HEK293 (cell line): ENCODE measurements around the gene RGS6.

Experiments used
- CTCF ChIA-PET: fragments of 350-600 bp; formaldehyde crosslinking; extraction: SDS; loops from one replicate; lab custom pipeline; 2021; ENCODE audit warnings: antibody characterized with exemption; lab: Yijun Ruan, JAX
- POLR2A ChIA-PET: fragments of 300-600 bp; formaldehyde crosslinking; extraction: SDS; loops from one replicate; lab custom pipeline; 2020; ENCODE audit warnings: antibody characterized with exemption, inconsistent platforms; lab: Yijun Ruan, JAX
- H3K27ac ChIP-seq: fragments of 200-500 bp; sonication (Bioruptor generic); 2 replicates; pipeline ENCODE4 v1.5.1; 2014; ENCODE audit warnings: low read depth, low read length, control low read depth, inconsistent platforms; ENCODE audit errors: extremely low read depth
- H3K36me3 ChIP-seq, 2 experiments: fragments of 200-500 bp in 1 of 2; sonication (Bioruptor generic) in 1 of 2; 1 replicate in 1 of 2; 2 replicates in 1 of 2; pipeline ENCODE4 v1.5.1; 2014 to 2017; ENCODE audit warnings: inconsistent platforms in 2 of 2, low read length in 2 of 2; ENCODE audit not compliant: control insufficient read depth in 2 of 2, insufficient read depth in 1 of 2
- H3K4me1 ChIP-seq: fragments of 200-500 bp; sonication (Bioruptor generic); 2 replicates; pipeline ENCODE4 v1.5.1; 2014; ENCODE audit warnings: mild to moderate bottlenecking, low read length, inconsistent platforms; ENCODE audit not compliant: control insufficient read depth, insufficient read depth
- H3K4me3 ChIP-seq: 2 replicates; pipeline ENCODE4 v1.5.1; 2011; ENCODE audit warnings: low read depth, mild to moderate bottlenecking, control low read depth, low read length, moderate library complexity
- H3K9me3 ChIP-seq: fragments of 200-500 bp; sonication (Bioruptor generic); 2 replicates; pipeline ENCODE4 v1.5.1; 2014; ENCODE audit warnings: low read depth, low read length, inconsistent platforms; ENCODE audit not compliant: control insufficient read depth, insufficient read depth
- ELK4 ChIP-seq: IDR thresholded peaks from 2 replicates; pipeline ENCODE4 v1.6.1; 2011; ENCODE audit warnings: mild to moderate bottlenecking, low read depth, low read length, borderline replicate concordance
- GLI2 ChIP-seq: fragments of 450-650 bp; formaldehyde crosslinking; IDR thresholded peaks from 2 replicates; pipeline ENCODE4; 2017; ENCODE audit warnings: missing biosample characterization, missing genetic modification characterization, low read depth, borderline replicate concordance
- KLF17 ChIP-seq: fragments of 450-650 bp; formaldehyde crosslinking; IDR thresholded peaks from 2 replicates; pipeline ENCODE4 v1.5.1; 2016; ENCODE audit warnings: missing biosample characterization, missing genetic modification characterization
- KLF9 ChIP-seq: fragments of 450-650 bp; formaldehyde crosslinking; IDR thresholded peaks from 2 replicates; pipeline ENCODE4 v1.5.1; 2016; ENCODE audit warnings: missing biosample characterization, missing genetic modification characterization, low read depth
- MEIS1 ChIP-seq: sonication (generic); formaldehyde crosslinking; IDR thresholded peaks from 2 replicates; pipeline ENCODE4 v1.8.1; 2022; ENCODE audit warnings: missing genetic modification reagents, mild to moderate bottlenecking, borderline replicate concordance
- SCRT2 ChIP-seq: fragments of 450-650 bp; formaldehyde crosslinking; IDR thresholded peaks from 2 replicates; pipeline ENCODE4 v1.5.1; 2016; ENCODE audit warnings: missing biosample characterization, missing genetic modification characterization
- YY1 ChIP-seq: fragments of 450-650 bp; formaldehyde crosslinking; IDR thresholded peaks from 2 replicates; pipeline ENCODE4 v1.5.1; 2018; ENCODE audit warnings: missing biosample characterization, missing genetic modification characterization
- ZBTB48 ChIP-seq: fragments of 450-650 bp; formaldehyde crosslinking; IDR thresholded peaks from 2 replicates; pipeline ENCODE4 v1.5.1; 2016; ENCODE audit warnings: missing biosample characterization, missing genetic modification characterization
- ZNF138 ChIP-seq: fragments of 450-650 bp; formaldehyde crosslinking; IDR thresholded peaks from 2 replicates; pipeline ENCODE4 v1.5.1; 2016; ENCODE audit warnings: missing biosample characterization, missing genetic modification characterization, borderline replicate concordance
- ZNF274 ChIP-seq, 2 experiments: fragments of 200-500 bp in 1 of 2; fragments of 450-650 bp in 1 of 2; sonication (Bioruptor generic) in 1 of 2; formaldehyde crosslinking in 1 of 2; IDR thresholded peaks; 2 replicates each; pipeline versions ENCODE4 v1.5.1 to v1.6.1; 2014 to 2016; ENCODE audit warnings: borderline replicate concordance in 1 of 2, inconsistent platforms in 1 of 2, low read length in 1 of 2, missing biosample characterization in 1 of 2, missing genetic modification characterization in 1 of 2
- ZNF449 ChIP-seq: fragments of 450-650 bp; formaldehyde crosslinking; IDR thresholded peaks from 2 replicates; pipeline ENCODE4 v1.5.1; 2017; ENCODE audit warnings: missing biosample characterization, mild to moderate bottlenecking, missing genetic modification characterization, moderate library complexity
- ZNF48 ChIP-seq: fragments of 450-650 bp; formaldehyde crosslinking; IDR thresholded peaks from 2 replicates; pipeline ENCODE4 v1.5.1; 2016; ENCODE audit warnings: missing biosample characterization, missing genetic modification characterization
- ZNF518A ChIP-seq: fragments of 450-650 bp; formaldehyde crosslinking; conservative IDR thresholded peaks from 2 replicates; pipeline ENCODE4 v1.5.1; 2016; ENCODE audit warnings: low read depth, missing biosample characterization, missing genetic modification characterization
- ZNF544 ChIP-seq: fragments of 450-650 bp; formaldehyde crosslinking; IDR thresholded peaks from 2 replicates; pipeline ENCODE4 v1.5.0; 2017; ENCODE audit warnings: missing biosample characterization, missing genetic modification characterization
- ZNF645 ChIP-seq: fragments of 450-650 bp; formaldehyde crosslinking; IDR thresholded peaks from 2 replicates; pipeline ENCODE4; 2016; ENCODE audit warnings: missing biosample characterization, missing genetic modification characterization
- TF ChIP-seq, protein P1 (sequence below): fragments of 450-650 bp; formaldehyde crosslinking; IDR thresholded peaks from 2 replicates; pipeline ENCODE4 v1.5.1; 2016; ENCODE audit warnings: missing biosample characterization, missing genetic modification characterization, borderline replicate concordance
- TF ChIP-seq, protein P2 (sequence below): fragments of 450-650 bp; formaldehyde crosslinking; IDR thresholded peaks from 2 replicates; pipeline ENCODE4 v1.5.1; 2016; ENCODE audit warnings: missing biosample characterization, missing genetic modification characterization

RGS6 gene

GRCh38 chr14:72603639-72604038, 671.4 kb downstream of the RGS6 start:
- TF ChIP-seq ZNF645 (tag by site-specific recombination) = no peak
- no peak for TF ChIP-seq KLF17 (tag by site-specific recombination)
- TF ChIP-seq ZNF274 (IDR thresholded peaks at IDR 0.05; ENCODE audit: low read length) = no peak
- no peak for TF ChIP-seq ZNF274 (tag by site-specific recombination; IDR thresholded peaks at IDR 0.05; ENCODE audit: borderline replicate concordance)
- TF ChIP-seq ZNF138 (tag by site-specific recombination) = no peak
- no peak for TF ChIP-seq MEIS1 (CRISPR knock-in tag)
- TF ChIP-seq, protein P1, sequence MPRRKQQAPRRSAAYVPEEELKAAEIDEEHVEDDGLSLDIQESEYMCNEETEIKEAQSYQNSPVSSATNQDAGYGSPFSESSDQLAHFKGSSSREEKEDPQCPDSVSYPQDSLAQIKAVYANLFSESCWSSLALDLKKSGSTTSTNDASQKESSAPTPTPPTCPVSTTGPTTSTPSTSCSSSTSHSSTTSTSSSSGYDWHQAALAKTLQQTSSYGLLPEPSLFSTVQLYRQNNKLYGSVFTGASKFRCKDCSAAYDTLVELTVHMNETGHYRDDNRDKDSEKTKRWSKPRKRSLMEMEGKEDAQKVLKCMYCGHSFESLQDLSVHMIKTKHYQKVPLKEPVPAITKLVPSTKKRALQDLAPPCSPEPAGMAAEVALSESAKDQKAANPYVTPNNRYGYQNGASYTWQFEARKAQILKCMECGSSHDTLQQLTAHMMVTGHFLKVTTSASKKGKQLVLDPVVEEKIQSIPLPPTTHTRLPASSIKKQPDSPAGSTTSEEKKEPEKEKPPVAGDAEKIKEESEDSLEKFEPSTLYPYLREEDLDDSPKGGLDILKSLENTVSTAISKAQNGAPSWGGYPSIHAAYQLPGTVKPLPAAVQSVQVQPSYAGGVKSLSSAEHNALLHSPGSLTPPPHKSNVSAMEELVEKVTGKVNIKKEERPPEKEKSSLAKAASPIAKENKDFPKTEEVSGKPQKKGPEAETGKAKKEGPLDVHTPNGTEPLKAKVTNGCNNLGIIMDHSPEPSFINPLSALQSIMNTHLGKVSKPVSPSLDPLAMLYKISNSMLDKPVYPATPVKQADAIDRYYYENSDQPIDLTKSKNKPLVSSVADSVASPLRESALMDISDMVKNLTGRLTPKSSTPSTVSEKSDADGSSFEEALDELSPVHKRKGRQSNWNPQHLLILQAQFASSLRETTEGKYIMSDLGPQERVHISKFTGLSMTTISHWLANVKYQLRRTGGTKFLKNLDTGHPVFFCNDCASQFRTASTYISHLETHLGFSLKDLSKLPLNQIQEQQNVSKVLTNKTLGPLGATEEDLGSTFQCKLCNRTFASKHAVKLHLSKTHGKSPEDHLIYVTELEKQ (tag by site-specific recombination) = no peak
- no peak for TF ChIP-seq ELK4
- no peak for TF ChIP-seq KLF9 (tag by site-specific recombination)
- no peak for TF ChIP-seq ZNF544 (tag by site-specific recombination)
- TF ChIP-seq ZNF518A (tag by site-specific recombination) = no peak
- TF ChIP-seq SCRT2 = no peak
- CTCF ChIA-PET = no interaction called here

DNA sequence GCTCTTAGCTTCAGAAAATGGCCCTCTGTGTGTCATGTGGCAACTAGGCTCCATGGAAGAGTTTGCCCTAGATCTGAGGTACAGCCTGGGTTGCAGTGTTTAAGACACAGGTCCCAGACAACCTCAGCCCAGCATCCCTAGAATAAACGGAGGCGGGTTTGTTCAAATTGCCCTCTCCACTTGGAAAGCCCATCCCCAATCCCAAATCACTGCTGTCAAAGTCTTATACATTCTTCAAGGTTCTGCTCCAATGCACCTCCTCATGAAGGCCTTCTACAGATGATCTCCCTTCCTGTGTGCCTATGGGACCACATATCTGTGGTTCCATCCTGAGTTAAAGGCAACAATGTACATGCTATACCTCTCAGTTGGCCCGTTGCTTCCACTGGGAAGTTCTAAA, 671.9 kb downstream of the RGS6 start:
- CTCF ChIA-PET = no interaction called here
- Histone ChIP-seq H3K4me1 (no peaks in the 10 kb centered on the region), H3K4me3 (no peak overlapping the region), H3K9me3 (no peaks in the 10 kb centered on the region), H3K36me3 (no peaks in the 10 kb centered on the region), H3K27ac (no peak overlapping the region)
- no peak for TF ChIP-seq GLI2 (tag by site-specific recombination)
- TF ChIP-seq ZNF449 (tag by site-specific recombination) = no peak
- TF ChIP-seq ZNF48 (tag by site-specific recombination) = no peak
- no peak for TF ChIP-seq ZBTB48
- TF ChIP-seq YY1 (tag by site-specific recombination) = no peak
- TF ChIP-seq, protein P2, sequence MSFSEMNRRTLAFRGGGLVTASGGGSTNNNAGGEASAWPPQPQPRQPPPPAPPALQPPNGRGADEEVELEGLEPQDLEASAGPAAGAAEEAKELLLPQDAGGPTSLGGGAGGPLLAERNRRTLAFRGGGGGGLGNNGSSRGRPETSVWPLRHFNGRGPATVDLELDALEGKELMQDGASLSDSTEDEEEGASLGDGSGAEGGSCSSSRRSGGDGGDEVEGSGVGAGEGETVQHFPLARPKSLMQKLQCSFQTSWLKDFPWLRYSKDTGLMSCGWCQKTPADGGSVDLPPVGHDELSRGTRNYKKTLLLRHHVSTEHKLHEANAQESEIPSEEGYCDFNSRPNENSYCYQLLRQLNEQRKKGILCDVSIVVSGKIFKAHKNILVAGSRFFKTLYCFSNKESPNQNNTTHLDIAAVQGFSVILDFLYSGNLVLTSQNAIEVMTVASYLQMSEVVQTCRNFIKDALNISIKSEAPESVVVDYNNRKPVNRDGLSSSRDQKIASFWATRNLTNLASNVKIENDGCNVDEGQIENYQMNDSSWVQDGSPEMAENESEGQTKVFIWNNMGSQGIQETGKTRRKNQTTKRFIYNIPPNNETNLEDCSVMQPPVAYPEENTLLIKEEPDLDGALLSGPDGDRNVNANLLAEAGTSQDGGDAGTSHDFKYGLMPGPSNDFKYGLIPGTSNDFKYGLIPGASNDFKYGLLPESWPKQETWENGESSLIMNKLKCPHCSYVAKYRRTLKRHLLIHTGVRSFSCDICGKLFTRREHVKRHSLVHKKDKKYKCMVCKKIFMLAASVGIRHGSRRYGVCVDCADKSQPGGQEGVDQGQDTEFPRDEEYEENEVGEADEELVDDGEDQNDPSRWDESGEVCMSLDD (tag by site-specific recombination) = no peak
- POLR2A ChIA-PET = no interaction called here

More at GRCh38 chr14:72603639-72604038, 671.4 kb downstream of the RGS6 start:
- POLR2A ChIA-PET = no interaction called here
- H3K4me3 ChIP-seq = no peak overlapping the region
- H3K4me1 ChIP-seq = no peaks in the 10 kb centered on the region
- H3K36me3 ChIP-seq = no peaks in the 10 kb centered on the region
- no peak overlapping the region for H3K27ac ChIP-seq
- no peaks in the 10 kb centered on the region for H3K9me3 ChIP-seq
